Activated B cell treated with CpG ODN at 0.5 μM for 24 hours (primary cell): ENCODE data around the gene NSF. TPM values are rescaled to one million over a fixed set of nuclear protein-coding genes. Genes with fewer than 3 reads are reported as not detected.

Experiments
- ATAC-seq: fragments of 200-7000 bp; cut with Tn5 transposase; one replicate; pipeline ENCODE4 v1.10.0; 2021; ENCODE audit warnings: low read depth, mild to moderate bottlenecking, moderate library complexity
- CTCF ChIA-PET: fragments of 350-600 bp; sonication (Branson Sonifier 250); formaldehyde crosslinking; loops from one replicate; lab custom pipeline; 2021; ENCODE audit warnings: antibody characterized with exemption; lab: Charles Lee
- POLR2A ChIA-PET: fragments of 350-600 bp; sonication (Branson Sonifier 250); formaldehyde crosslinking; loops from one replicate; lab custom pipeline; 2021; ENCODE audit warnings: antibody characterized with exemption; lab: Charles Lee
- DNase-seq: peaks from one replicate; pipeline ENCODE4 v3.0.0; 2022
- H3K27ac Mint-ChIP-seq: one replicate; pipeline ENCODE4 v1.8.0; 2020; ENCODE audit warnings: mixed read lengths
- H3K27me3 Mint-ChIP-seq: one replicate; pipeline ENCODE4 v1.8.0; 2021; ENCODE audit warnings: mixed read lengths
- H3K36me3 Mint-ChIP-seq: one replicate; pipeline ENCODE4 v1.8.0; 2021; ENCODE audit warnings: low read depth, mixed read lengths
- H3K4me1 Mint-ChIP-seq: one replicate; pipeline ENCODE4 v1.8.0; 2021; ENCODE audit warnings: mixed read lengths
- H3K4me3 Mint-ChIP-seq: one replicate; pipeline ENCODE4 v1.8.0; 2020; ENCODE audit warnings: mild to moderate bottlenecking, mixed read lengths
- H3K9me3 Mint-ChIP-seq: one replicate; pipeline ENCODE4 v1.8.0; 2020; ENCODE audit warnings: mixed read lengths
- CTCF ChIP-seq: fragments of 200-600 bp; IDR thresholded peaks from one replicate; pipeline ENCODE4 v1.8.0; 2022; ENCODE audit warnings: antibody characterized with exemption, mild to moderate bottlenecking
- intact Hi-C: fragments of 100-400 bp; cut with micrococcal nuclease; formaldehyde crosslinking; loops from one replicate; pipeline ENCODE4 v1.15.1; 2024
- total RNA-seq: library from RNA; stranded (reverse); gene quantifications from 2 replicates; pipeline ENCODE4 v1.2.3, GENCODE V29; 2022

NSF gene
- total RNA-seq, 1 donor from 2014 or later = 117 TPM

- ATAC-seq (no peak), DNase-seq (no peak)
- POLR2A ChIA-PET = no interaction called here
- Mint-ChIP-seq H3K4me3 (no peak overlapping the region), H3K36me3 (peaks cover 62% of the 10 kb centered on the region), H3K27me3 (no peaks in the 10 kb centered on the region), H3K9me3 (no peaks in the 10 kb centered on the region), H3K27ac (no peak overlapping the region), H3K4me1 (peaks cover 15% of the 10 kb centered on the region)
- TF ChIP-seq CTCF = no peak
- intact Hi-C loops = no loop called here
- CTCF ChIA-PET = no interaction called here
These were observed 139.6 kb downstream of the NSF start for GRCh38 chr17:46730026-46730425.

DNA sequence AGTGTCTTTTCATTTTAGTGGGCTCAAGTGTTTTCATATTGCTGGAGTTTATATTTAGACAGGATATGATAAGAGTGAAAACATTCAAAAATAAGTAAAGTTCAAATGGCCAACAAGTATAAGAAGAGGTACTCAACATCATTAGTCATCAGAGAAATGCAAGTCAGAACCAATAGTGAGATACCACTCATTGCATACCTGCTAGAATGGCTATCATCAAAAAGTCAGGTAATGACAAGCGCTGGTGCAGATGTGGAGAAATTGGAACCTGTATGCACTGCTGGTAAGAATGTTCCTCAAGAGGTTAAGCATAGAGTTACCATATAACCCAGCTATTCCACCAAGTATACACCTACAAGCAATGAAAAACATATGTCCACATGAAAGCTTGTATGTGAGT lies 140.2 kb downstream of the NSF start:
- Mint-ChIP-seq H3K27ac (no peak overlapping the region), H3K36me3 (peaks cover 63% of the 10 kb centered on the region), H3K9me3 (no peaks in the 10 kb centered on the region), H3K27me3 (no peaks in the 10 kb centered on the region), H3K4me3 (no peak overlapping the region), H3K4me1 (peaks cover 21% of the 10 kb centered on the region)
- no peak for TF ChIP-seq CTCF
- ChIA-PET CTCF (no interaction called here), POLR2A (interaction anchor here (0.6 kb wide), 1 partner anchor 96 kb away, joined by 4 read pairs; no protein-coding TSS in a partner anchor)
- DNase-seq (no peak), ATAC-seq (no peak)
- intact Hi-C loops = no loop called here

DNA sequence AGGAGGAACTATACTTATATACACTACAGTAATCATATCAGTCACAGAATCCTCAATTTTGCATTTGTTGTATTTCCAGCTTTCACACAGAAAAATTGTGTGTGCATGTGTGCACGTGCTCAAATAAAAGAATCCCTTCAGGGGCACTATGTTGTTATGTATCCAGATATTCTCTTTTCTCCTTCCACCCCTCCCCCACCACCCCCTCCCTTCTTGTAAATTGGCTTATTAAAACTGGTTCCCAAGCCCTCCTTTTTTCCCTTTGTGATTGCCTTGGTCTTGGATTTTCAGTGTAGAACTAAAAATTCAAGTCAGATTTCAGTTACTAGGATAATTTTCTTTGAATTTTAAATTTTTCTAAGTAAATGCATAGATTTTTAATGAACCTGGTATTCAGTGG lies 141.7 kb downstream of the NSF start:
- H3K4me1 Mint-ChIP-seq = peaks cover 35% of the 10 kb centered on the region
- no peak for TF ChIP-seq CTCF
- ATAC-seq (no peak), DNase-seq (no peak)
- H3K27ac Mint-ChIP-seq = no peak overlapping the region
- intact Hi-C loops = loop anchor here (2.0 kb wide), 1 partner anchor 13 kb away; no protein-coding TSS in a partner anchor
- ChIA-PET POLR2A (no interaction called here), CTCF (no interaction called here)
- H3K4me3 Mint-ChIP-seq = no peak overlapping the region
- peaks cover 52% of the 10 kb centered on the region for H3K36me3 Mint-ChIP-seq
- no peaks in the 10 kb centered on the region for H3K27me3 Mint-ChIP-seq
- no peaks in the 10 kb centered on the region for H3K9me3 Mint-ChIP-seq

DNA sequence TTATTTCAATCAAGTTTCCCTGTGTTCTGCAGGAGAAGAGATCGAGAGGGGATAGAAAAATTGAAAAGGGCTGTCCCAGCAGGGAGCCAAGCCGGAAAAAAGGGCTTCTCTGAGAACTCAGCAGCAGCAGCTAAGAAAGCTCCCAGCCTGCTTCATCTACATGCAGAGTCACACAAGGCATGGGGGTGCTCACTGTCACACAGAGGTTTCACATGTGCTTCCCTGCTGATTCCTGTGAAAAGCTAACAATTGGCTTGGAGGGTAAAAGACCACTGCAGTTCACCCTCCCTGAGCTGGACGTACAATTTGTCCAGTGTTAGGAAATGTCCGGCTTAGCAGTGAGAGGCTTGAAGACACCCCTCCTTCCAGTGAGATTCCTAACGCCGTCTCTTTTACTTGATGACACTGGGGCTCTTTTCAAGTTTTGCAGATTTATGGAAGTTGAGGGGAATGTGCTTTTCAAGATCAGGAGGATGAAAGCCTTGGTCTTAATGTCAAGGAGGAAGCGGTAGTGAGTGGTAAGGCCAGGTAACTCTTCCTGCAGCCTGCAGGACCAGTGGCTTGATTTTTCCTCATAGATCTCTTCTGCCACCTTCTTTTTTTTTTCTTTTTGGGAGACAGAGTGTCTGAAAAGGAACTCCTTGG lies 142.4 kb downstream of the NSF start:
- Mint-ChIP-seq H3K4me1 (peaks cover 42% of the 10 kb centered on the region), H3K9me3 (no peaks in the 10 kb centered on the region), H3K27ac (no peak overlapping the region), H3K4me3 (no peak overlapping the region), H3K36me3 (peaks cover 45% of the 10 kb centered on the region), H3K27me3 (no peaks in the 10 kb centered on the region)
- intact Hi-C loops = loop anchor here (2.0 kb wide), 1 partner anchor 14 kb away; no protein-coding TSS in a partner anchor
- ChIA-PET CTCF (no interaction called here), POLR2A (no interaction called here)
- no peak for DNase-seq
- ATAC-seq = no peak
- TF ChIP-seq CTCF = no peak

- Mint-ChIP-seq H3K4me1 (peaks cover 48% of the 10 kb centered on the region), H3K4me3 (no peak overlapping the region), H3K27ac (no peak overlapping the region), H3K27me3 (no peaks in the 10 kb centered on the region), H3K36me3 (peaks cover 42% of the 10 kb centered on the region), H3K9me3 (no peaks in the 10 kb centered on the region)
- intact Hi-C loops = loop anchor here (2.0 kb wide), 1 partner anchor 15 kb away; no protein-coding TSS in a partner anchor
- CTCF ChIA-PET = no interaction called here
- TF ChIP-seq CTCF = no peak
- POLR2A ChIA-PET = no interaction called here
- no peak for ATAC-seq
- DNase-seq = no peak
These were observed 143.5 kb downstream of the NSF start for GRCh38 chr17:46733837-46734475.
